Loucy (cell line): ENCODE measurements around the gene PPP3CA.

Source experiments
- H2AFZ ChIP-seq: fragments of 200-600 bp; sonication (generic); 2 replicates; pipeline ENCODE4 v1.6.0; 2016; ENCODE audit warnings: antibody characterized with exemption, mild to moderate bottlenecking, low read length, moderate library complexity
- H3F3A ChIP-seq: fragments of 200-600 bp; 2 replicates; pipeline ENCODE4 v1.6.0; 2016; ENCODE audit warnings: antibody characterized with exemption, low read depth, mild to moderate bottlenecking
- H3K27me3 ChIP-seq: fragments of 200-600 bp; sonication (generic); 2 replicates; pipeline ENCODE4 v1.6.1; 2014; ENCODE audit warnings: low read length, mild to moderate bottlenecking; ENCODE audit not compliant: insufficient read depth, poor library complexity, severe bottlenecking
- H3K36me3 ChIP-seq: fragments of 200-600 bp; sonication (generic); 2 replicates; pipeline ENCODE4 v1.6.1; 2016; ENCODE audit warnings: low read length; ENCODE audit not compliant: insufficient read depth
- H3K4me1 ChIP-seq: fragments of 200-600 bp; sonication (generic); 2 replicates; pipeline ENCODE4 v1.5.1; 2014; ENCODE audit warnings: low read length, mild to moderate bottlenecking; ENCODE audit not compliant: insufficient read depth, poor library complexity, severe bottlenecking
- H3K4me2 ChIP-seq: fragments of 200-600 bp; sonication (generic); 2 replicates; pipeline ENCODE4 v1.6.0; 2014; ENCODE audit warnings: antibody characterized with exemption, low read length, low read depth, mild to moderate bottlenecking; ENCODE audit not compliant: poor library complexity, severe bottlenecking
- H3K4me3 ChIP-seq: fragments of 200-600 bp; sonication (generic); 2 replicates; pipeline ENCODE4 v1.5.1; 2014; ENCODE audit warnings: low read length, mild to moderate bottlenecking, mixed read lengths; ENCODE audit not compliant: poor library complexity, severe bottlenecking
- H3K79me2 ChIP-seq: fragments of 200-600 bp; sonication (generic); 2 replicates; pipeline ENCODE4 v1.6.1; 2014; ENCODE audit warnings: low read length; ENCODE audit not compliant: insufficient read depth
- H3K9ac ChIP-seq: fragments of 200-600 bp; sonication (generic); 2 replicates; pipeline ENCODE4 v1.6.0; 2014; ENCODE audit warnings: mild to moderate bottlenecking, low read depth, low read length, moderate library complexity; ENCODE audit not compliant: poor library complexity, severe bottlenecking
- H3K9me2 ChIP-seq: fragments of 200-600 bp; sonication (generic); replicated peaks from 2 replicates; pipeline ENCODE4 v1.6.1; 2016; ENCODE audit warnings: low read depth, low read length, mixed read lengths
- H3K9me3 ChIP-seq: fragments of 200-600 bp; sonication (generic); 2 replicates; pipeline ENCODE4 v1.6.1; 2014; ENCODE audit warnings: mild to moderate bottlenecking, antibody characterized with exemption, low read length, low read depth; ENCODE audit not compliant: insufficient read depth
- H4K20me1 ChIP-seq: fragments of 200-600 bp; sonication (generic); 2 replicates; pipeline ENCODE4 v1.6.0; 2014; ENCODE audit warnings: antibody characterized with exemption, low read length, mild to moderate bottlenecking; ENCODE audit not compliant: insufficient read depth, poor library complexity, severe bottlenecking
- CTCF ChIP-seq: fragments of 200-600 bp; sonication (generic); conservative IDR thresholded peaks from 2 replicates; pipeline ENCODE4 v1.5.1; 2014; ENCODE audit warnings: mild to moderate bottlenecking, antibody characterized with exemption, low read length
- EZH2phosphoT487 ChIP-seq: fragments of 200-600 bp; IDR thresholded peaks from 2 replicates; pipeline ENCODE4 v1.6.1; 2018; ENCODE audit warnings: antibody characterized with exemption, mild to moderate bottlenecking, moderate library complexity, borderline replicate concordance

Gene PPP3CA

GRCh38 chr4:101230801-101231426 is 116.4 kb downstream of the PPP3CA start:
- H3F3A ChIP-seq: no peaks in the 10 kb centered on the region
- H4K20me1 ChIP-seq: no peaks in the 10 kb centered on the region
- H3K9me3 ChIP-seq: no peaks in the 10 kb centered on the region
- peaks cover 30% of the 10 kb centered on the region; the same call in 1 of the 2 replicates for H3K79me2 ChIP-seq
- H3K4me3 ChIP-seq: no peak overlapping the region
- no peaks in the 10 kb centered on the region for H3K9me2 ChIP-seq
- no peak overlapping the region for H3K9ac ChIP-seq
- H3K27me3 ChIP-seq: no peaks in the 10 kb centered on the region
- H3K36me3 ChIP-seq: no peaks in the 10 kb centered on the region
- H3K4me2 ChIP-seq: no peak overlapping the region
- no peak for TF ChIP-seq EZH2phosphoT487
- TF ChIP-seq CTCF: peak; percentile 19; the same call in 1 of the 2 replicates
- peaks cover 5% of the 10 kb centered on the region for H3K4me1 ChIP-seq
- H2AFZ ChIP-seq: no peak overlapping the region

- no peak for TF ChIP-seq CTCF
- no peak for TF ChIP-seq EZH2phosphoT487
These were observed 118.2 kb downstream of the PPP3CA start for GRCh38 chr4:101229116-101229515.

GRCh38 chr4:101227715-101228114 is 119.6 kb downstream of the PPP3CA start:
- H3K79me2 ChIP-seq: peaks cover 14% of the 10 kb centered on the region; the same call in 1 of the 2 replicates

More at GRCh38 chr4:101229116-101229515, 118.2 kb downstream of the PPP3CA start:
- Histone ChIP-seq H3K36me3 (no peaks in the 10 kb centered on the region), H3K9me3 (no peaks in the 10 kb centered on the region), H3K4me1 (peaks cover 5% of the 10 kb centered on the region), H3K79me2 (peaks cover 18% of the 10 kb centered on the region; the same call in 1 of the 2 replicates), H3K9ac (no peak overlapping the region), H3F3A (no peaks in the 10 kb centered on the region), H2AFZ (no peak overlapping the region), H3K9me2 (no peaks in the 10 kb centered on the region), H4K20me1 (no peaks in the 10 kb centered on the region), H3K4me3 (no peak overlapping the region), H3K4me2 (no peak overlapping the region), H3K27me3 (no peaks in the 10 kb centered on the region)

More at GRCh38 chr4:101227715-101228114, 119.6 kb downstream of the PPP3CA start:
- Histone ChIP-seq H3K4me3 (no peak overlapping the region), H4K20me1 (no peaks in the 10 kb centered on the region), H3K36me3 (no peaks in the 10 kb centered on the region), H3K9me3 (no peaks in the 10 kb centered on the region), H3F3A (no peaks in the 10 kb centered on the region), H3K27me3 (no peaks in the 10 kb centered on the region), H3K9me2 (no peaks in the 10 kb centered on the region), H2AFZ (no peak overlapping the region), H3K9ac (no peak overlapping the region), H3K4me1 (peaks cover 5% of the 10 kb centered on the region), H3K4me2 (no peak overlapping the region)
- TF ChIP-seq CTCF (no peak), EZH2phosphoT487 (no peak)
